Measurements from ENCODE around the gene EIF4A2. TPM values are rescaled to one million over a fixed set of nuclear protein-coding genes. Genes with fewer than 3 reads are reported as not detected.
A peak's percentile ranks its signal among the peaks of the same experiment; 100 is the strongest.

Gene EIF4A2
- total and polyA plus RNA-seq, 2 of the 13 experiments (the other 11 are each of a cell fraction or from before 2014, with no cell fraction given) = 480 to 596 TPM

DNA sequence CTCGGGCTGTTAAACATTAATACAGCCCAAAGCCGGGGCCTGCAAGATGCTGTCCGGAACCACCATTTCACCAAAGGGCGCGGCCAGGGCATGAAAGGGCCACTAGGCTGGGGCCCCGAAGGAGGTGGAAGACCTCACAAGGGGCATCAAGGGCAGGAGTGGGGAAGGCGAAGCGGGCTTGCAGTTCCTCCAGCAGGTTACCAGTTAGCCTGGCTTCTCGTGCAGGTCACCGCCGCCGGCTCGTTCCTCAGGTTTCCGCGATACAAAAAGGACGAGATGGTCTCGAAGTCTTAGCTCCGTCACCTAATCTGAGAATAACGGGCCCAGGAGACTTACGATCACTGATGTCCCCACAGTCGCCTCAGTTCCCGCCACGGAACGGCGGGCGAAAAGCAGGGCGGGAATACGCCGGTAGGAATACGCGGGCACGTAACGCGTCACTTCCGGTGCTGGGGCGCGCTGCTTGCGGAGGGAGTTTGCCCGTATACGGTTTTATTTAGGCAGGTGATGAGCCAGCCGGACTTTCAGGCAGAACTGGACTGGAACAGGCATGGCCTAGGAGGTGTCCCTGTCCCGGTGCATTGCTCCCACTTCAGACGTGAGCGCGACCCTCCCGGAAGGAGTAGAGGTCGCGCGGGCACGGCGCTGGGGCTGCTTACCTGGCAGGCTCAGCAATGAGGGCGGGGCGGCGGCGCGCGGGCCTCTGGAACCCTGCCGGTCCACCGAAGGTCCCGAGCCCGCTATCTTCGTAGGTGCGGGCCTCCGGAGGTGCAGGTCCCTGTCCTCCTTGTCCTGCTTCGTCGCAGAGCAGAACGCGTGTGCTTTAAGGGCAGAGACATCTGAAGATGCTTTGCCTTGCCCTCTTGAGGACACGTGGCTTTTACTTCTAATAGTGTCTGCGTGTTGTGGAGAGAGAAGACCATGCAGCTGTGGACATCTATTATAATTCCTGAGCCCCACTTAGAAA is 23.0 kb downstream of the EIF4A2 start, which contains the start of gene RFC4 (continued):
- TF ChIP-seq TP53 (CRISPR knock-in tag; conservative IDR thresholded peaks at IDR 0.05) = no peak
- peak; percentile 93 for TF ChIP-seq ZSCAN31 (CRISPR knock-in tag; IDR thresholded peaks at IDR 0.05; ENCODE audit: low read depth)
- TF ChIP-seq ZBTB8A (CRISPR knock-in tag; IDR thresholded peaks at IDR 0.05; ENCODE audit: borderline replicate concordance, low read depth) = no peak
- no peak for TF ChIP-seq EEA1 (CRISPR knock-in tag; IDR thresholded peaks at IDR 0.05; ENCODE audit: borderline replicate concordance)
- no peak for TF ChIP-seq FLYWCH1 (CRISPR knock-in tag; IDR thresholded peaks at IDR 0.05)
- peak; percentile 72; the same call in 1 of the 2 replicates for TF ChIP-seq ZNF547 (CRISPR knock-in tag; IDR thresholded peaks at IDR 0.05)
- TF ChIP-seq, protein P1, sequence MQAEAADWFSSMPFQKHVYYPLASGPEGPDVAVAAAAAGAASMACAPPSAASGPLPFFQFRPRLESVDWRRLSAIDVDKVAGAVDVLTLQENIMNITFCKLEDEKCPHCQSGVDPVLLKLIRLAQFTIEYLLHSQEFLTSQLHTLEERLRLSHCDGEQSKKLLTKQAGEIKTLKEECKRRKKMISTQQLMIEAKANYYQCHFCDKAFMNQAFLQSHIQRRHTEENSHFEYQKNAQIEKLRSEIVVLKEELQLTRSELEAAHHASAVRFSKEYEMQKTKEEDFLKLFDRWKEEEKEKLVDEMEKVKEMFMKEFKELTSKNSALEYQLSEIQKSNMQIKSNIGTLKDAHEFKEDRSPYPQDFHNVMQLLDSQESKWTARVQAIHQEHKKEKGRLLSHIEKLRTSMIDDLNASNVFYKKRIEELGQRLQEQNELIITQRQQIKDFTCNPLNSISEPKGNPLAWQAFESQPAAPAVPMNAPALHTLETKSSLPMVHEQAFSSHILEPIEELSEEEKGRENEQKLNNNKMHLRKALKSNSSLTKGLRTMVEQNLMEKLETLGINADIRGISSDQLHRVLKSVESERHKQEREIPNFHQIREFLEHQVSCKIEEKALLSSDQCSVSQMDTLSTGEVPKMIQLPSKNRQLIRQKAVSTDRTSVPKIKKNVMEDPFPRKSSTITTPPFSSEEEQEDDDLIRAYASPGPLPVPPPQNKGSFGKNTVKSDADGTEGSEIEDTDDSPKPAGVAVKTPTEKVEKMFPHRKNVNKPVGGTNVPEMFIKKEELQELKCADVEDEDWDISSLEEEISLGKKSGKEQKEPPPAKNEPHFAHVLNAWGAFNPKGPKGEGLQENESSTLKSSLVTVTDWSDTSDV (CRISPR knock-in tag; IDR thresholded peaks at IDR 0.05) = peak; percentile 77; the same call in 1 of the 2 replicates
- TF ChIP-seq, protein P2, sequence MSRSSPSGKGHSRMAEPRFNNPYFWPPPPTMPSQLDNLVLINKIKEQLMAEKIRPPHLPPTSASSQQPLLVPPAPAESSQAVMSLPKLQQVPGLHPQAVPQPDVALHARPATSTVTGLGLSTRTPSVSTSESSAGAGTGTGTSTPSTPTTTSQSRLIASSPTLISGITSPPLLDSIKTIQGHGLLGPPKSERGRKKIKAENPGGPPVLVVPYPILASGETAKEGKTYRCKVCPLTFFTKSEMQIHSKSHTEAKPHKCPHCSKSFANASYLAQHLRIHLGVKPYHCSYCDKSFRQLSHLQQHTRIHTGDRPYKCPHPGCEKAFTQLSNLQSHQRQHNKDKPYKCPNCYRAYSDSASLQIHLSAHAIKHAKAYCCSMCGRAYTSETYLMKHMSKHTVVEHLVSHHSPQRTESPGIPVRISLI (CRISPR knock-in tag; IDR thresholded peaks at IDR 0.05; ENCODE audit: borderline replicate concordance) = 0 out of 2 replicates have a peak, but pooled peaks have one; percentile 53
- peak; percentile 89 for TF ChIP-seq ZNF788 (CRISPR knock-in tag; IDR thresholded peaks at IDR 0.05; ENCODE audit: borderline replicate concordance)
- 0 out of 2 replicates have a peak, but pooled peaks have one; percentile 26 for TF ChIP-seq RFXAP (CRISPR knock-in tag; IDR thresholded peaks at IDR 0.05; ENCODE audit: borderline replicate concordance)
- no peak for TF ChIP-seq ZNF234 (CRISPR knock-in tag; conservative IDR thresholded peaks at IDR 0.05)
- TF ChIP-seq PHF20 (CRISPR knock-in tag; IDR thresholded peaks at IDR 0.05) = peak; percentile 89
- TF ChIP-seq, protein P3, sequence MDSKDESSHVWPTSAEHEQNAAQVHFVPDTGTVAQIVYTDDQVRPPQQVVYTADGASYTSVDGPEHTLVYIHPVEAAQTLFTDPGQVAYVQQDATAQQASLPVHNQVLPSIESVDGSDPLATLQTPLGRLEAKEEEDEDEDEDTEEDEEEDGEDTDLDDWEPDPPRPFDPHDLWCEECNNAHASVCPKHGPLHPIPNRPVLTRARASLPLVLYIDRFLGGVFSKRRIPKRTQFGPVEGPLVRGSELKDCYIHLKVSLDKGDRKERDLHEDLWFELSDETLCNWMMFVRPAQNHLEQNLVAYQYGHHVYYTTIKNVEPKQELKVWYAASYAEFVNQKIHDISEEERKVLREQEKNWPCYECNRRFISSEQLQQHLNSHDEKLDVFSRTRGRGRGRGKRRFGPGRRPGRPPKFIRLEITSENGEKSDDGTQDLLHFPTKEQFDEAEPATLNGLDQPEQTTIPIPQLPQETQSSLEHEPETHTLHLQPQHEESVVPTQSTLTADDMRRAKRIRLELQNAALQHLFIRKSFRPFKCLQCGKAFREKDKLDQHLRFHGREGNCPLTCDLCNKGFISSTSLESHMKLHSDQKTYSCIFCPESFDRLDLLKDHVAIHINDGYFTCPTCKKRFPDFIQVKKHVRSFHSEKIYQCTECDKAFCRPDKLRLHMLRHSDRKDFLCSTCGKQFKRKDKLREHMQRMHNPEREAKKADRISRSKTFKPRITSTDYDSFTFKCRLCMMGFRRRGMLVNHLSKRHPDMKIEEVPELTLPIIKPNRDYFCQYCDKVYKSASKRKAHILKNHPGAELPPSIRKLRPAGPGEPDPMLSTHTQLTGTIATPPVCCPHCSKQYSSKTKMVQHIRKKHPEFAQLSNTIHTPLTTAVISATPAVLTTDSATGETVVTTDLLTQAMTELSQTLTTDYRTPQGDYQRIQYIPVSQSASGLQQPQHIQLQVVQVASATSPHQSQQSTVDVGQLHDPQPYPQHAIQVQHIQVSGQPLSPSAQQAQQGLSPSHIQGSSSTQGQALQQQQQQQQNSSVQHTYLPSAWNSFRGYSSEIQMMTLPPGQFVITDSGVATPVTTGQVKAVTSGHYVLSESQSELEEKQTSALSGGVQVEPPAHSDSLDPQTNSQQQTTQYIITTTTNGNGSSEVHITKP (CRISPR knock-in tag; IDR thresholded peaks at IDR 0.05; ENCODE audit: low read depth) = 0 out of 2 replicates have a peak, but pooled peaks have one; percentile 35
- TF ChIP-seq, protein P4, sequence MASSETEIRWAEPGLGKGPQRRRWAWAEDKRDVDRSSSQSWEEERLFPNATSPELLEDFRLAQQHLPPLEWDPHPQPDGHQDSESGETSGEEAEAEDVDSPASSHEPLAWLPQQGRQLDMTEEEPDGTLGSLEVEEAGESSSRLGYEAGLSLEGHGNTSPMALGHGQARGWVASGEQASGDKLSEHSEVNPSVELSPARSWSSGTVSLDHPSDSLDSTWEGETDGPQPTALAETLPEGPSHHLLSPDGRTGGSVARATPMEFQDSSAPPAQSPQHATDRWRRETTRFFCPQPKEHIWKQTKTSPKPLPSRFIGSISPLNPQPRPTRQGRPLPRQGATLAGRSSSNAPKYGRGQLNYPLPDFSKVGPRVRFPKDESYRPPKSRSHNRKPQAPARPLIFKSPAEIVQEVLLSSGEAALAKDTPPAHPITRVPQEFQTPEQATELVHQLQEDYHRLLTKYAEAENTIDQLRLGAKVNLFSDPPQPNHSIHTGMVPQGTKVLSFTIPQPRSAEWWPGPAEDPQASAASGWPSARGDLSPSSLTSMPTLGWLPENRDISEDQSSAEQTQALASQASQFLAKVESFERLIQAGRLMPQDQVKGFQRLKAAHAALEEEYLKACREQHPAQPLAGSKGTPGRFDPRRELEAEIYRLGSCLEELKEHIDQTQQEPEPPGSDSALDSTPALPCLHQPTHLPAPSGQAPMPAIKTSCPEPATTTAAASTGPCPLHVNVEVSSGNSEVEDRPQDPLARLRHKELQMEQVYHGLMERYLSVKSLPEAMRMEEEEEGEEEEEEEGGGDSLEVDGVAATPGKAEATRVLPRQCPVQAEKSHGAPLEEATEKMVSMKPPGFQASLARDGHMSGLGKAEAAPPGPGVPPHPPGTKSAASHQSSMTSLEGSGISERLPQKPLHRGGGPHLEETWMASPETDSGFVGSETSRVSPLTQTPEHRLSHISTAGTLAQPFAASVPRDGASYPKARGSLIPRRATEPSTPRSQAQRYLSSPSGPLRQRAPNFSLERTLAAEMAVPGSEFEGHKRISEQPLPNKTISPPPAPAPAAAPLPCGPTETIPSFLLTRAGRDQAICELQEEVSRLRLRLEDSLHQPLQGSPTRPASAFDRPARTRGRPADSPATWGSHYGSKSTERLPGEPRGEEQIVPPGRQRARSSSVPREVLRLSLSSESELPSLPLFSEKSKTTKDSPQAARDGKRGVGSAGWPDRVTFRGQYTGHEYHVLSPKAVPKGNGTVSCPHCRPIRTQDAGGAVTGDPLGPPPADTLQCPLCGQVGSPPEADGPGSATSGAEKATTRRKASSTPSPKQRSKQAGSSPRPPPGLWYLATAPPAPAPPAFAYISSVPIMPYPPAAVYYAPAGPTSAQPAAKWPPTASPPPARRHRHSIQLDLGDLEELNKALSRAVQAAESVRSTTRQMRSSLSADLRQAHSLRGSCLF (CRISPR knock-in tag; IDR thresholded peaks at IDR 0.05; ENCODE audit: borderline replicate concordance) = no peak
